GM23248 (cell line): ENCODE results near the gene GPR39. TPM values are rescaled to one million over a fixed set of nuclear protein-coding genes. Genes with fewer than 3 reads are reported as not detected.

Experiments
- DNase-seq: peaks from one replicate; pipeline ENCODE4 v3.0.0-alpha.2; 2015
- H2AFZ ChIP-seq: fragments of 200-600 bp; sonication (generic); 2 replicates; pipeline ENCODE4 v1.6.1; 2016; ENCODE audit warnings: antibody characterized with exemption
- H3F3A ChIP-seq: fragments of 200-600 bp; sonication (generic); 2 replicates; pipeline ENCODE4 v1.6.1; 2016; ENCODE audit warnings: mild to moderate bottlenecking, antibody characterized with exemption, mixed run types; ENCODE audit not compliant: insufficient read depth
- H3K27ac ChIP-seq: fragments of 200-600 bp; sonication (generic); 2 replicates; pipeline ENCODE4 v1.5.1; 2016; ENCODE audit warnings: mild to moderate bottlenecking
- H3K27me3 ChIP-seq: fragments of 200-600 bp; sonication (generic); replicated peaks from 2 replicates; pipeline ENCODE4 v1.6.1; 2016; ENCODE audit warnings: mild to moderate bottlenecking; ENCODE audit not compliant: insufficient read depth
- H3K36me3 ChIP-seq: fragments of 200-600 bp; sonication (generic); 2 replicates; pipeline ENCODE4 v1.6.1; 2016; ENCODE audit warnings: low read depth, mild to moderate bottlenecking
- H3K4me1 ChIP-seq: fragments of 200-600 bp; sonication (generic); 2 replicates; pipeline ENCODE4 v1.6.1; 2016; ENCODE audit warnings: mild to moderate bottlenecking; ENCODE audit not compliant: insufficient read depth
- H3K4me2 ChIP-seq: fragments of 200-600 bp; sonication (generic); one replicate; pipeline ENCODE4 v1.6.1; 2016; ENCODE audit warnings: mild to moderate bottlenecking; ENCODE audit not compliant: unreplicated experiment
- H3K4me3 ChIP-seq: fragments of 200-600 bp; sonication (generic); 2 replicates; pipeline ENCODE4 v1.5.1; 2016; ENCODE audit warnings: mild to moderate bottlenecking
- H3K79me2 ChIP-seq: fragments of 200-600 bp; sonication (generic); 2 replicates; pipeline ENCODE4 v1.6.1; 2016; ENCODE audit warnings: mild to moderate bottlenecking; ENCODE audit not compliant: insufficient read depth
- H3K9ac ChIP-seq: fragments of 200-600 bp; sonication (generic); 2 replicates; pipeline ENCODE4 v1.6.1; 2016; ENCODE audit warnings: mild to moderate bottlenecking
- H3K9me2 ChIP-seq: fragments of 200-600 bp; sonication (generic); 2 replicates; pipeline ENCODE4 v1.6.1; 2016; ENCODE audit warnings: mixed run types, mild to moderate bottlenecking, moderate library complexity; ENCODE audit not compliant: insufficient read depth
- H3K9me3 ChIP-seq: fragments of 200-600 bp; sonication (generic); one replicate; pipeline ENCODE4 v1.6.1; 2017; ENCODE audit warnings: low read depth
- H4K20me1 ChIP-seq: fragments of 200-600 bp; sonication (generic); 2 replicates; pipeline ENCODE4 v1.6.0; 2016; ENCODE audit not compliant: insufficient read depth
- EZH2 ChIP-seq: fragments of 200-600 bp; sonication (generic); IDR thresholded peaks from 2 replicates; pipeline ENCODE4 v1.6.1; 2018; ENCODE audit warnings: antibody characterized with exemption, mild to moderate bottlenecking; ENCODE audit not compliant: insufficient read depth, poor library complexity, severe bottlenecking
- EZH2phosphoT487 ChIP-seq: fragments of 200-600 bp; sonication (generic); IDR thresholded peaks from 2 replicates; pipeline ENCODE4 v1.6.1; 2018; ENCODE audit warnings: antibody characterized with exemption, moderate library complexity, mild to moderate bottlenecking, low read depth; ENCODE audit not compliant: insufficient read depth
- WGBS, 2 experiments: methylation state at CpG; one replicate each; pipeline ENCODE4 v1.1.6; 2015 to 2017; ENCODE audit warnings: low lambda C conversion rate in 2 of 2, low coverage in 1 of 2; ENCODE audit errors: missing lambda C conversion rate in 2 of 2; 5-methylcytosine and 5-hydroxymethylcytosine counted together
- in situ Hi-C: fragments of 300-500 bp; cut with MboI; formaldehyde crosslinking; loops from 2 replicates; pipeline ENCODE4 v1.15.0; 2020
- polyA plus RNA-seq: library from polyadenylated mRNA; unstranded; fragments of >200 nt; fragmentation: Nextera tagmentation; extraction: Ambion mirVana; gene quantifications from 2 replicates; pipeline ENCODE4 v1.2.1, GENCODE V29; 2016
- total RNA-seq: library from RNA; depleted of rRNA; stranded (reverse); fragments of >200 nt; shearing (Covaris generic); gene quantifications from 2 replicates; pipeline ENCODE4 v1.2.3, GENCODE V29; 2014

GPR39 gene
- total and polyA plus RNA-seq, 2 experiments from 2014 or later = 1.6 to 2.6 TPM

- no peak for TF ChIP-seq EZH2
- no peak for TF ChIP-seq EZH2phosphoT487
- no peaks in the 10 kb centered on the region for H3K79me2 ChIP-seq
- no peak overlapping the region for H3K9ac ChIP-seq
- 90 to 97% methylated on average over 31 to 35 of the region's 35 CpGs for WGBS, 2 experiments
- in situ Hi-C loops = no loop called here
- no peaks in the 10 kb centered on the region for H3K9me2 ChIP-seq
- H4K20me1 ChIP-seq = no peaks in the 10 kb centered on the region
- no peaks in the 10 kb centered on the region for H3K36me3 ChIP-seq
- no peak overlapping the region for H3K4me2 ChIP-seq
- no peak overlapping the region for H3K4me3 ChIP-seq
- no peaks in the 10 kb centered on the region for H3K9me3 ChIP-seq
- DNase-seq = no peak
- H3F3A ChIP-seq = no peaks in the 10 kb centered on the region
- no peaks in the 10 kb centered on the region for H3K27me3 ChIP-seq
- no peak overlapping the region for H2AFZ ChIP-seq
- no peaks in the 10 kb centered on the region for H3K4me1 ChIP-seq
- H3K27ac ChIP-seq = no peak overlapping the region
These were observed 228.6 kb downstream of the GPR39 start for GRCh38 chr2:132645176-132645575.

- Histone ChIP-seq H4K20me1 (no peaks in the 10 kb centered on the region), H3K27me3 (no peaks in the 10 kb centered on the region), H3K4me2 (no peak overlapping the region), H3F3A (no peaks in the 10 kb centered on the region), H3K9me2 (no peaks in the 10 kb centered on the region), H3K27ac (no peak overlapping the region), H3K4me3 (no peak overlapping the region), H3K9ac (no peak overlapping the region), H3K36me3 (no peaks in the 10 kb centered on the region), H3K79me2 (no peaks in the 10 kb centered on the region), H3K4me1 (no peaks in the 10 kb centered on the region), H3K9me3 (no peaks in the 10 kb centered on the region), H2AFZ (no peak overlapping the region)
- WGBS, 2 experiments = 84 to 87% methylated on average over 16 to 18 of the region's 18 CpGs
- no peak for DNase-seq
- TF ChIP-seq EZH2 (no peak), EZH2phosphoT487 (no peak)
- in situ Hi-C loops = no loop called here
These were observed 229.3 kb downstream of the GPR39 start for GRCh38 chr2:132645722-132646539.

GRCh38 chr2:132646540-132647108, 230.0 kb downstream of the GPR39 start:
- H3F3A ChIP-seq = no peaks in the 10 kb centered on the region
- H3K9ac ChIP-seq = no peak overlapping the region
- WGBS, 2 experiments = 77 to 83% methylated on average over 8 of the region's 8 CpGs
- no peak overlapping the region for H3K27ac ChIP-seq
- H3K4me3 ChIP-seq = no peak overlapping the region
- TF ChIP-seq EZH2phosphoT487 (no peak), EZH2 (no peak)
- no peaks in the 10 kb centered on the region for H3K27me3 ChIP-seq
- H4K20me1 ChIP-seq = no peaks in the 10 kb centered on the region
- H3K9me2 ChIP-seq = no peaks in the 10 kb centered on the region
- no peak for DNase-seq
- H3K36me3 ChIP-seq = no peaks in the 10 kb centered on the region
- in situ Hi-C loops = no loop called here
- H3K4me2 ChIP-seq = no peak overlapping the region
- H3K79me2 ChIP-seq = no peaks in the 10 kb centered on the region
- no peak overlapping the region for H2AFZ ChIP-seq
- H3K9me3 ChIP-seq = no peaks in the 10 kb centered on the region
- no peaks in the 10 kb centered on the region for H3K4me1 ChIP-seq

- 66% methylated on average over 12 of the region's 12 CpGs for WGBS, 2 experiments
- no peaks in the 10 kb centered on the region for H3F3A ChIP-seq
- no peaks in the 10 kb centered on the region for H3K79me2 ChIP-seq
- no peak overlapping the region; the same call in 1 of the 2 replicates for H2AFZ ChIP-seq
- H3K9ac ChIP-seq = no peak overlapping the region
- no peak overlapping the region for H3K4me3 ChIP-seq
- H3K27ac ChIP-seq = no peak overlapping the region
- H3K36me3 ChIP-seq = no peaks in the 10 kb centered on the region
- H3K9me2 ChIP-seq = no peaks in the 10 kb centered on the region
- no peak for TF ChIP-seq EZH2
- no peak for TF ChIP-seq EZH2phosphoT487
- no peaks in the 10 kb centered on the region for H3K4me1 ChIP-seq
- H3K9me3 ChIP-seq = no peaks in the 10 kb centered on the region
- no peaks in the 10 kb centered on the region for H4K20me1 ChIP-seq
- H3K4me2 ChIP-seq = no peak overlapping the region
- peak; percentile 58 for DNase-seq
- no peaks in the 10 kb centered on the region for H3K27me3 ChIP-seq
- in situ Hi-C loops = no loop called here
These were observed 234.8 kb downstream of the GPR39 start for GRCh38 chr2:132651115-132652045.
